ENCODE data around the gene S100PBP. TPM values are rescaled to one million over a fixed set of nuclear protein-coding genes. Genes with fewer than 3 reads are reported as not detected.

Gene S100PBP
- total RNA-seq, 4 donors from 2014 or later: 44.3 to 178 (median 58.1) TPM

- no peak for DNase-seq
- Histone ChIP-seq H3K36me3 (no peaks in the 10 kb centered on the region), H3K4me3 (no peak overlapping the region), H3K4me1 (peaks cover 0 to 19% (median 3%) of the 10 kb centered on the region in 4 donors), H3K9me3 (no peaks in the 10 kb centered on the region), H3K27me3 (peaks cover 0 to 9% of the 10 kb centered on the region in 2 donors), H3K27ac (no peak overlapping the region)
- TF ChIP-seq CTCF (IDR thresholded peaks at IDR 0.05) (no peak), POLR2A (IDR thresholded peaks at IDR 0.05) (no peak)
Measured at GRCh38 chr1:32868806-32869455, 51.5 kb downstream of the S100PBP start.

GRCh38 chr1:32869923-32870614 is 52.6 kb downstream of the S100PBP start:
- TF ChIP-seq POLR2A (IDR thresholded peaks at IDR 0.05) (no peak), CTCF (IDR thresholded peaks at IDR 0.05) (no peak)
- Histone ChIP-seq H3K4me3 (peak overlapping the region in 3 of 4 donors; percentile 44 to 56 (median 46)), H3K9me3 (no peaks in the 10 kb centered on the region), H3K4me1 (peaks cover 0 to 19% (median 3%) of the 10 kb centered on the region in 4 donors), H3K36me3 (no peaks in the 10 kb centered on the region), H3K27ac (no peak overlapping the region), H3K27me3 (peaks cover 0 to 9% of the 10 kb centered on the region in 2 donors)
- DNase-seq: no peak

GRCh38 chr1:32870615-32871363 is 53.3 kb downstream of the S100PBP start, which contains the start of gene FNDC5:
FNDC5 (minus strand) TSS chr1:32870912.
- H3K9me3 ChIP-seq: no peaks in the 10 kb centered on the region
- H3K4me1 ChIP-seq: peaks cover 0 to 19% (median 3%) of the 10 kb centered on the region in 4 donors
- H3K4me3 ChIP-seq: peak within 1 kb of the TSS; percentile 14 to 56 (median 48)
- TF ChIP-seq CTCF (IDR thresholded peaks at IDR 0.05): no peak
- H3K27me3 ChIP-seq: peaks cover 0 to 9% of the 10 kb centered on the region in 2 donors
- no peak within 1 kb of the TSS for H3K27ac ChIP-seq
- no peaks in the 10 kb centered on the region for H3K36me3 ChIP-seq
- no peak for DNase-seq

GRCh38 chr1:32871364-32872191 is 54.1 kb downstream of the S100PBP start:
- no peak for TF ChIP-seq CTCF (IDR thresholded peaks at IDR 0.05)
- TF ChIP-seq POLR2A (IDR thresholded peaks at IDR 0.05): no peak
- Histone ChIP-seq H3K4me3 (peak overlapping the region in 2 of 4 donors; percentile 51 to 56), H3K4me1 (peaks cover 0 to 19% (median 3%) of the 10 kb centered on the region in 4 donors), H3K9me3 (no peaks in the 10 kb centered on the region), H3K27me3 (peaks cover 0 to 9% of the 10 kb centered on the region in 2 donors), H3K27ac (no peak overlapping the region), H3K36me3 (no peaks in the 10 kb centered on the region)
- no peak for DNase-seq

GRCh38 chr1:32872192-32872460 is 54.7 kb downstream of the S100PBP start:
- Histone ChIP-seq H3K27me3 (peaks cover 0 to 9% of the 10 kb centered on the region in 2 donors), H3K4me3 (no peak overlapping the region), H3K9me3 (no peaks in the 10 kb centered on the region), H3K4me1 (peaks cover 0 to 19% (median 3%) of the 10 kb centered on the region in 4 donors), H3K27ac (no peak overlapping the region), H3K36me3 (no peaks in the 10 kb centered on the region)
- DNase-seq: no peak
- no peak for TF ChIP-seq POLR2A (IDR thresholded peaks at IDR 0.05)
- TF ChIP-seq CTCF (IDR thresholded peaks at IDR 0.05): no peak

Measured in Peyer's patch (tissue), 4 donors.